Activated CD4-positive, alpha-beta T cell treated with anti-CD3 and anti-CD28 coated beads for 4 hours (primary cell): ENCODE data around the gene CYP2J2.
"Not testable (repeated sequence)": the region's sequence is repeated elsewhere in the genome, so short reads cannot be mapped to it uniquely, and the experiment has no call there.

ENCODE experiments used
- DNase-seq, 2 donors: peaks; one replicate each; pipeline ENCODE4 v3.0.0-alpha.2; 2020

Gene CYP2J2

DNA sequence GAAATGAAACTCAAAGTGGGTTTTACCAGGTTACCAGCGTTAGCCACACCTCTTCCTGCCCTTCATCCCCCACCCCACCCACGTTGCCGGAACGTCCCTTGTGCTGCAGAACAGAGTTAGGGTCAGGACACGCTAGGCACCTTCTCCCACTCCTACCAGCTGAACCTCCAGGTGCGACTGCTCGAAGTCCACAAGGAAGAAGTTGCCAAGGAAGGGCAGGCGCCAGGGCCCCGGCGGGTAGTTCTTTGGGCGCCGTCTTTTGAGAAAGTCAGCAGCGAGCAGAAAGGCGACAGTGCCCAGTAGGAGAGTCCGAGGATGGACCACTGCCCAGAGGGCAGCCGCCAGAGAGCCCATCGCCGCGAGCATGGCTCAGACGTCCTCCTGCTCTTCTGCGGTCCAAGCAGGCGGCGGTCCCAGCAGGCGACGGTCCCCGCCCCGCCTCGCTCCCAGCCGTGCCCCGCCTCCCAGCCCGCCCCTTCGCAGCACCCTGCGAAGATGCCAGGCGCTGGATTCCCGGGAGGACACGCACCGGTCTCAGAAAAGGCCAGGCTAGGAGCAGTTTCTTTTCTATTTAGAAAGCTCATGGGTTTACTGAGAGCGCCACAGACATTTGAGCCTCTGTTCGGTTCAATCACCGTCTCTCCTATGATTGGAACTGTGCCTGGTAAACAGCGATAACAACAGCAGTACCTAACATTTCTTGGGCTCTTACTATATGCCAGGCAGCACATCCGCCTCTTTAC lies at the start of gene CYP2J2:
Gene CYP2J2, minus strand, starts transcription at position 393 of the 743 bp plus-strand sequence. Its CDS starts 27 bp downstream, at position 366.
- DNase-seq, result peak; percentile 22 to 31

DNA sequence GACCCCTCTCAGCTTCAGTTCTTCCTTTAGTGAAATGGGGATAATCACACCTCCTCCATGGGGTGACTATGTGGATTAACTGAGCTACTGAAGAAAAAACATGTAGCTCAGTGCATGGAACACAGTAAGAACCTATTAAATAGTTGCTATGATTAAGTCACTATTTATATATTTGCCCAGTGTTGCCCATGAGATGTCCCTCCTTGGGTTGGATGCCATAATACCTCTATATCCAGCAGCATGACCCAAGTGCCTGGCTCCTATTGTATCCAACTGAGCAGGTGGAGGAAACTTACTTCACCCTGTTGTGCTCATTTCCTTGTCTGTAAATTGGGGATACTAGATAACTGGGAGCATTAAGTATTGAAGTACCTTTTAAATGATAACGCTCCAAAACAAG lies 47.1 kb upstream of the CYP2J2 start:
- no peak for DNase-seq

DNA sequence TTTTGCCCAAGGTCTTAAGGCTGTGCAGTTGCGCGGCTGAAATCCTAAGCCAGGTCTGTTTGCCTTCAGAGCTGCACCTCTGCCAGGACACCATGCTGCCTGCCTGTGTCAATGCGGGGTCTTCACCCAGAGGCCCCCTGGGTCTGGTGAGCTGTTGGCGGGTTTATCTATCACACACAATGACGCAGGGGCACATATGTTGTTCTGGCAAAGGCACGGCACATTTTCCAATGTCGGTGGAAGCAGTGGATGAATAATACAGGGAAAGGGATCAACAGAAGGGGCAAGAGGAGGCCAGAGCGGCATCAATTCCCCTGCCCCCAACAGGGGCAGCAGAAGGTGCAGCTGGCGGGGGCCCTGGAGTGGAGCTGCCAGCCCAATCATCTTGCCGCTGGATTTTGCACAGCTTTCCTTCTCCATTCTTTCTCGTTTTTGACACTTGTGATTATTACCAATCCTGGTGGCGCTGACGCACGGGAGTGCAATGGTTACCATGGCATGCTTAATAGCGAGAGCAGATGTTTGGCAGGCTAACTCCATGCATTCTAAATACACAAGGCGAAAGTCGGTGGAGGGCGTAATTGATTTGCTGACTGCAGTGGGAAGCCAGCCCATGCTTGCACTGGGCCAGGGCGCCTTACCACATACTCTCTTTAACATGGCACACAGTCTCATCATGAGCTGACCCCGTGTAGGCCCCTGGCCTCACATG lies 45.8 kb upstream of the CYP2J2 start:
- DNase-seq, result no peak

GRCh38 chr1:59971464-59971911 lies 44.9 kb upstream of the CYP2J2 start:
- peak; percentile 14 to 45 for DNase-seq

GRCh38 chr1:59969542-59970175 lies 43.1 kb upstream of the CYP2J2 start:
- DNase-seq, result not testable (repeated sequence)

DNA sequence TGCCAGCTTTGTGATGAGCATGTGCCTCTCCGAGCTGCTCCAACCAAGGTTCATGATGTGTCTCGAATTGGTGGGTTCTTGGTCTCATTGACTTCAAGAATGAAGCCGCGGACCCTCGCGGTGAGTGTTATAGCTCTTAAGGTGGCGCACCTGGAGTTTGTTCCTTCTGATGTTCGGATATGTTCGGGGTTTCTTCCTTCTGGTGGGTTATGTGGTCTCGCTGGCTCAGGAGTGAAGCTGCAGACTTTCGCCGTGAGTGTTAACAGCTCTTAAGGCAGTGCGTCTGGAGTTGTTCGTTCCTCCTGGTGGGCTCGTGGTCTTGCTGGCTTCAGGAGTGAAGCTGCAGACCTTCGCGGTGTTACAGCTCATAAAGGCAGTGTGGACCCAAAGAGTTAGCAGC lies 42.2 kb upstream of the CYP2J2 start:
- not testable (repeated sequence) for DNase-seq

- DNase-seq, result no peak
These were observed 41.2 kb upstream of the CYP2J2 start for GRCh38 chr1:59967780-59968179.

DNA sequence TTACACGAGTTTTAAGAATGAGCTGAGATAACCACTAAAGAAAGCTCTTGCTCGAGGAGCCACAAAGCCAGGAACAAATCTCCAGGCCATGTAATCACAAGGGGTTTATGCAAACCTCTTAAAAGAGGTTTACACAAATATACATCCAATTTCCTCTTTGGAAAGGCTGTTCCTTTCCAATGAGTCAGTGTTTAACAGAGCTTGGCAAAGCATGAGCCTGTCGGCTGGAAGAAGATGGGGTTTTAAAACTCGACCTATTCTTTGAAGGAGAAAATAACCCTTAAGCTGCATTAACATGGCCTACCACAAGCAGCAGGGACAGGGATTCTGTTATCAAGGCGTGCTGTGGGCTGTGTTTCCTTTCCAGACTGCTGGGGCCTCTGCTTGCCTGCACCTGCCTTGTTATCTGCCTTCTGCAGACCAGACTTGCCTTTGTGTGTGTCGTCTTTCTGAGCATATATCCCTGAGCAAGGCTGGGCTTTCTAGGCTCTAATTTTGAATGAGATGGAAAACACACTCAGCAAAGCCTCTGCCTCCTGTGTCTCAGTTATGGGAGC lies 40.6 kb upstream of the CYP2J2 start:
- no peak for DNase-seq

DNA sequence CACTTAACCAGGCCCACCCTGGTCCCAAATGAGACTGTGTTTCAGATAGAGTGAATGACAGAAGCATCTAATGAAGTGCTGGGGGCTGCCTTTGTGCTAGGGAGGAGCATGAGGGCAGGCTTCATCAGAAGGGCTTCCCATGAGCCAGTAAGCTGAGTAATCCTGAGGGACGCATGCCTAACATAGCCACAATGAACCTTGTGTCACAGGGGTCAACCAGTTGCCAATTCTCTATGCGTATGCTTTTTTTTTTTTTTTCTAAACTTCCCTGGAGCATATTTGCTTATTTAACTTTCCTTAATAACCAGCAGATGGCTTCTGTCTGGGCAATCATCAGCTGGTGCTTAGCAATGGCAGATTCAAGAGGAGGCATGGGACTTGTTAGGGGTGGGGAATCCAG lies 25.5 kb upstream of the CYP2J2 start:
- no peak for DNase-seq

- no peak for DNase-seq
These were observed 23.1 kb upstream of the CYP2J2 start for GRCh38 chr1:59949648-59950047.

DNA sequence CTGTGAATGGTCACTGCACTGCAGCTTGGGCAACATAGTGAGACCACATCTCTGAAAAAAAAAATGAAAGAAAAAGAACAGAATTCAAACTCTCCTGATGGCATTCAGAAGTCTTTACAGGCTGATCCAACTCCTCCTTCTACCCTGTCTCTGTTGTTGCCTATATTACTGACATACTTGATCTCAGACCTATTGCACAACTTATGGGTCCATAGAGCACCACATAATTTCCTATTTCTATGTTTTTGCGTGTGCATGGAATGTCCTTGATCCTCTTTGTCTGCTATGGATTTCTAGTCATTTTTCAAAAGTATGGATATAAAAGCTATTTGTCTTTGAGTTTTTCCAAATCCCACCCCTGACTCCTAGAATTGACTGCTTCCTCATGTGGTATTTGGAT lies 22.4 kb upstream of the CYP2J2 start:
- DNase-seq, result no peak

DNA sequence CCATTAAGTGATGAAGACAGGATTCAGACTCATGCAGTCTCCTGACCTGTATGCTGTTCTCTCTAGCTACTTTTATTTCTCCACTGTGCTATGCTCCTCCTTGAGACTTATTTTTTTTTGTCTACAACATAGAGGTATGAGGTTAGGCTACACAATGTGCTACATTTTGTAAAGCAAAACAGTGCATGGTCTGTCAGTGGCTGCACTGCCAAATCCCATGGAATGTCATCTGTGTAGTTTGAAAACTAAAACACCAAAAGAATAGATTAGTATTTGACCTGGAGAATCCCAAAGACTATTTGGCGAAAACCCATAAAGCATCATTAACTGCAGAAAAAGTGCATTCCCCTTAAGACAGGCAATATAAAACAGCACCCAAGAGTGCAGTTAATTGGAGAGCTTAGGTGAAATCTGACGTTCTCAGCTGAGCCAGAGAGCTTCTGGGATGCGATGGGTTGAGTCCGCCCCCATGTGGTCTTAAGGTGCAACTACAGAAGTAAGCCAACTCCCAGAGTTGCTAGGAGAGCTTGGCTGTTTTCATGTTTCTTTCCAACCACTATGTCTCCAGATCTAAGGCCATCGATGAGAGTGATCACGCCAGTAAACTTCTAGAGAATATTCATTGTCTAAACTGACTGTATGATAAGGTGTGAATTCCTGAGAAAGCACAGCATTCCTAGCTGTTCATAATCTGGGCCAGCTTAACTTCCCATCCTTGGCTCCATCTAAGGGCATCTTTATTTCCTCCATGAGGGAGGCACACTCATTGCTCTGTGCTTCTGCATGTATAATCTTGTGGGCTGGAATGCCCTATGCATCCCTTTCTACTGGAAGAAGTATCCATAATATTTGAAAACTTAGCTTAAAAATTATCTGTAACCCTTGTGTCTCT lies 20.7 kb upstream of the CYP2J2 start:
- peak; percentile 16 to 34 for DNase-seq

DNA sequence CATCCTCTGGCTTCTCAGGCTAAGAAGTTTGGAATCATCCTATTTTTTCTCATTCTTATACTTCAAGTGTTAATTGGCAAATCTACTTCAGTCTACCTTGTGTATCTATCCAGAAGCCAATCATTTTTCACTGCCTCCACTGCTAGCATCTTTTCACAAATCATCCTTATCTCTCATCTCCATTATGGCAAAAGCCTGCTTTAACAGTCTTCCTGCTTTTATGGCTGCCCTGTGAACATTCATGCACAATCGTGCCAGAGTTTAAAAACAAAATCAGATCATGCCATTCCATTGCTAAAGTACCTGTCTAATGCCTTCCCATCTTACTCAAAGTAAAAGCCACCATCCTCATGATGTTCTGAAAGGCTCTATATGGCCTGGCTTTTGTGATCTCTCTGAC lies 19.2 kb upstream of the CYP2J2 start:
- DNase-seq, result no peak

DNA sequence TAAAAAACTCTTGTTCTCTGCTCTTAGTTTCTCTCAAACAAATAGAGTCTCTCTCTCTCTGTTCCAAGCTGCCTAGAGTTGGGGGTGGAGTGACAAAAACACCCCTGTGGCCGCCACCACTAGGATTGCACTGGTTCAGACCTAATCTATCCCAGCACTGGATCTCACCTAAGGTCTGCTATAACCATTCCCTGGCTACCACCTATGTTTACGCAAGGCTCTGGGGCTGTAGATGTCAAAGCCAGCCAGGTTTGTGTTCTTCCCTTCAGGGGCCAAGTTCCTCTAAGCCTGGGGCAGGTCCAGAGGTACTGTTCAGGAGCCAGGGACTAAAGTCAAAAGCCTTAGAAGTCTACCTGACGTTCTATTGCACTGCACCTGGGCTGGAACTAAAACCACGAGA lies 12.8 kb upstream of the CYP2J2 start:
- DNase-seq, result no peak

- no peak for DNase-seq
These were observed 11.2 kb upstream of the CYP2J2 start for GRCh38 chr1:59937636-59938210.

DNA sequence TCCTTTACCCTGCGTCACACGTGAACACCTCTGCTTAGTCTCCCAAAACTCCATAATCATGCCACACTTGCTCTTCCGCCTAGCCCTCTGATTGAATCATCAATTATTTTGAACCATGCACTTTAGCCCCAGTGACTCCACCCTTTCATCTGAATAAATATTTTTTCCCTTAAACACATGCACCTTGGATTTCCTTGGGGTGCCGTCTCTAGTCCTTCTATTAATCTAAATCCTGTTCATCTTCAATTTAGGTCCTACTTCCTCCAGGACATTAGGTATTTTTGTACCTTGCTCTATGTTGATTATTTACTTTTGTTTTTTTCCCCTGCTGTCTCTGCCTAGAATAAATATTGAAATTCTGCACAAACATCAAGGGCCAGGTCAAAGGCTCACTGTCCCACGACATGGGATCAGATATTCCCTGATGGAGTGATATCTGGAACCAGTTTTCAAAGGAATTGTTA lies 9.8 kb upstream of the CYP2J2 start:
- DNase-seq, result no peak

DNA sequence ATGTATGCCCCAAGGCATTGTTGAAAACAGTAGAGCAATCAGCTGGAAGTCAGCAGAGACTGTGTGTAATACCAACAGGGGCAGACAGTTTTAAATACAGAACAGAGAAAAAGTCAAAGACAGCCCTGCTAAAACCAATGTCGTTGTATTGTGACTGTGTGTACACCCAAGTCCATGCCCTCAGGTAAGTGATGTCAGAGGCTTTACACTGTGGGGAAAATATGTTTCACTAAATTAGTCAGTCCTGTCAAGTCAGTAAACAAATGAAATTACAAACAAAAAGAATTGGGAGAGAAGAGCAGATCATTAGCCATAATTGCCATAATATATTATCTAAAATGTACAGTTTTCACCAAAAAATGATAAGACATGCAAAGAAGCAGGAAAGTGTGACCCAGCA lies 2.4 kb upstream of the CYP2J2 start:
- DNase-seq, result no peak

GRCh38 chr1:59927213-59927612 lies 640 bp upstream of the CYP2J2 start:
- no peak for DNase-seq

DNA sequence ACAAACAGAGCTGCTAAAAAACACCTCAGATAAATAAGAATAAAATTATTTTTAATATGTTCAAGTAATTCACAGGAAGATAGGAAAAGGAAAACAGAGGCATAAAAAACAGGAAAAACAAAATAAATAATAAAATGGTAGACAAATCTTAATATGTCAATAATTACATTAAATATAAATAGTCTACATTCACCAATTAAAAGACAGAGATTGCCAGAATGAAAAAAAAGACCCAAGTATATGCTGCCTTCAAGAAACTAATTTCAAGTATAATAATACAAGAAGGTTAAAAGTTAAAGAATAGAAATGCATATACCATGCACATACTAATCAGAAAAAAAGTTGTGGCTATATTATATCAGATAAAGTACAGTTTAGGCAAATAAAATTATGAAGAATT lies 1.9 kb downstream of the CYP2J2 start:
- DNase-seq, result no peak

DNA sequence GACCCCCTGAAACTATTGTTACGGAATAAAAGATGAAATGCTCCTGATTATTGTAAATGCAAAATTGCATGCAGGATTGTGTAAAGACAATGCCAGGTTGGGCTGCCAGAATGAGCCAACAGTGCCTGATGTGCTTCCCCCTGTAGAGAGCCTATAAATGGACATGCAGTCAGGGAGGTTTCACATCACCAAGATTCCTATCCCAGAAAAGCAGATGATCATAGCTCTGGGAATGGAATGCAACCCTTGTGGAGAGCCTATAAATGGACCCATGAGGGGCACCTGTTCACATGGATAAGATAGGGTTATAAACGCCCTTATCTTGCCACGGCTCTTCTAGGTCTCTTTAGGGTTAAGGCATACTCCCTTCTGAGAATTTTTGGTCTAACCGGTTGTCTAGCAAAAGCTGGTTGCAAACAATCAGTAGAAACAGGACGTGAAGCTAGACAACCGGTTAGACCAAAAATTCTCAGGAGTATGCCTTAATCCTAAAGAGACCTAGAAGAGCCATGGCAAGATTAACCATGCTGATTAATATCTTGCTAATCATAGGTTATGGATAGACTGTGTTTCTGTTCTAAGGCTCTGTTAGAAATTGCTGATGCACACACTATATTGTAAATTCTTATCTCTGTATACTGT lies 5.2 kb downstream of the CYP2J2 start:
- not testable (repeated sequence) for DNase-seq

- DNase-seq, result no peak
These were observed 6.8 kb downstream of the CYP2J2 start for GRCh38 chr1:59919746-59920145.

DNA sequence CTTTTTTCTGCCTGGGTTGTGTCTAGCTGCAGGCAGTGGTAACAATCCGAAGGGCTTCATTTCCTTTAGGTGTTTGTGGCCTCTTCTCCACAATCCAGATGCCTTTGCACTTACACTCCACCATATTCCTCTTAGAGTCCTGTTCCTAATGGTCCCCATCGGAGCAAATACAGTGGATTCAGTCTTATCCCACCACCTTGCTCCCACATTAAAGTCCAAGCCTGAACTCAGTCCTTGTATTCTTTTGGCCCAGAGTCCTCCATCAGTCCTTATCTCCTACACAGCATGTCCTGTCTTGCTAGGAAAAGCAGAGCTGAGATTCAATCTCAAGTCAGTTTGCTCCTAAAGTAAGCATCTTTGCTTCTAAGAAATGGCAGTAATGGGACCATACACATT lies 8.8 kb downstream of the CYP2J2 start:
- DNase-seq, result no peak
